HEK293 (cell line): ENCODE measurements around the gene PDGFB.

Experiments
- CTCF ChIA-PET: fragments of 350-600 bp; formaldehyde crosslinking; extraction: SDS; loops from one replicate; lab custom pipeline; 2021; ENCODE audit warnings: antibody characterized with exemption; lab: Yijun Ruan, JAX
- POLR2A ChIA-PET: fragments of 300-600 bp; formaldehyde crosslinking; extraction: SDS; loops from one replicate; lab custom pipeline; 2020; ENCODE audit warnings: antibody characterized with exemption, inconsistent platforms; lab: Yijun Ruan, JAX
- H3K27ac ChIP-seq: fragments of 200-500 bp; sonication (Bioruptor generic); 2 replicates; pipeline ENCODE4 v1.5.1; 2014; ENCODE audit warnings: low read depth, low read length, control low read depth, inconsistent platforms; ENCODE audit errors: extremely low read depth
- H3K36me3 ChIP-seq, 2 experiments: fragments of 200-500 bp in 1 of 2; sonication (Bioruptor generic) in 1 of 2; 1 replicate in 1 of 2; 2 replicates in 1 of 2; pipeline ENCODE4 v1.5.1; 2014 to 2017; ENCODE audit warnings: inconsistent platforms in 2 of 2, low read length in 2 of 2; ENCODE audit not compliant: control insufficient read depth in 2 of 2, insufficient read depth in 1 of 2
- H3K4me1 ChIP-seq: fragments of 200-500 bp; sonication (Bioruptor generic); 2 replicates; pipeline ENCODE4 v1.5.1; 2014; ENCODE audit warnings: mild to moderate bottlenecking, low read length, inconsistent platforms; ENCODE audit not compliant: control insufficient read depth, insufficient read depth
- H3K4me3 ChIP-seq: 2 replicates; pipeline ENCODE4 v1.5.1; 2011; ENCODE audit warnings: low read depth, mild to moderate bottlenecking, control low read depth, low read length, moderate library complexity
- H3K9me3 ChIP-seq: fragments of 200-500 bp; sonication (Bioruptor generic); 2 replicates; pipeline ENCODE4 v1.5.1; 2014; ENCODE audit warnings: low read depth, low read length, inconsistent platforms; ENCODE audit not compliant: control insufficient read depth, insufficient read depth
- EGR2 ChIP-seq: fragments of 450-650 bp; formaldehyde crosslinking; IDR thresholded peaks from 2 replicates; pipeline ENCODE4 v1.5.1; 2016; ENCODE audit warnings: low read depth, missing biosample characterization, missing genetic modification characterization
- GLIS1 ChIP-seq: fragments of 450-650 bp; formaldehyde crosslinking; IDR thresholded peaks from 2 replicates; pipeline ENCODE4 v1.5.1; 2016; ENCODE audit warnings: missing biosample characterization, missing genetic modification characterization
- GLIS2 ChIP-seq: fragments of 450-650 bp; formaldehyde crosslinking; IDR thresholded peaks from 2 replicates; pipeline ENCODE4 v1.5.1; 2016; ENCODE audit warnings: missing biosample characterization, missing genetic modification characterization
- HIC1 ChIP-seq: fragments of 450-650 bp; formaldehyde crosslinking; IDR thresholded peaks from 2 replicates; pipeline ENCODE4 v1.5.1; 2016; ENCODE audit warnings: missing biosample characterization, missing genetic modification characterization
- KLF1 ChIP-seq: fragments of 450-650 bp; formaldehyde crosslinking; IDR thresholded peaks from 2 replicates; pipeline ENCODE4 v1.5.1; 2016; ENCODE audit warnings: missing biosample characterization, missing genetic modification characterization
- REPIN1 ChIP-seq: fragments of 450-650 bp; formaldehyde crosslinking; IDR thresholded peaks from 2 replicates; pipeline ENCODE4 v1.5.1; 2017; ENCODE audit warnings: missing biosample characterization, missing genetic modification characterization, low read depth
- SCRT2 ChIP-seq: fragments of 450-650 bp; formaldehyde crosslinking; IDR thresholded peaks from 2 replicates; pipeline ENCODE4 v1.5.1; 2016; ENCODE audit warnings: missing biosample characterization, missing genetic modification characterization
- ZBTB17 ChIP-seq: fragments of 450-650 bp; formaldehyde crosslinking; IDR thresholded peaks from 2 replicates; pipeline ENCODE4 v1.5.1; 2016; ENCODE audit warnings: missing biosample characterization, missing genetic modification characterization
- ZBTB21 ChIP-seq: fragments of 450-650 bp; formaldehyde crosslinking; IDR thresholded peaks from 2 replicates; pipeline ENCODE4 v1.5.1; 2017; ENCODE audit warnings: missing biosample characterization, missing genetic modification characterization
- ZEB2 ChIP-seq: fragments of 450-650 bp; formaldehyde crosslinking; IDR thresholded peaks from 2 replicates; pipeline ENCODE4 v1.5.1; 2016; ENCODE audit warnings: missing biosample characterization, missing genetic modification characterization
- ZIC2 ChIP-seq: fragments of 450-650 bp; formaldehyde crosslinking; IDR thresholded peaks from 2 replicates; pipeline ENCODE4 v1.5.1; 2016; ENCODE audit warnings: missing biosample characterization, missing genetic modification characterization
- ZNF10 ChIP-seq: fragments of 450-650 bp; formaldehyde crosslinking; IDR thresholded peaks from 2 replicates; pipeline ENCODE4 v1.5.1; 2017; ENCODE audit warnings: missing biosample characterization, missing genetic modification characterization
- ZNF184 ChIP-seq: fragments of 450-650 bp; IDR thresholded peaks from 2 replicates; pipeline ENCODE4 v1.5.1; 2018; ENCODE audit warnings: missing biosample characterization, mild to moderate bottlenecking, missing genetic modification characterization
- ZNF221 ChIP-seq: fragments of 450-650 bp; formaldehyde crosslinking; IDR thresholded peaks from 2 replicates; pipeline ENCODE4 v1.5.1; 2017; ENCODE audit warnings: missing biosample characterization, missing genetic modification characterization, borderline replicate concordance
- ZNF24 ChIP-seq: fragments of 450-650 bp; formaldehyde crosslinking; IDR thresholded peaks from 2 replicates; pipeline ENCODE4 v1.5.1; 2016; ENCODE audit warnings: missing biosample characterization, missing genetic modification characterization
- ZNF335 ChIP-seq: fragments of 450-650 bp; formaldehyde crosslinking; conservative IDR thresholded peaks from 2 replicates; pipeline ENCODE4 v1.5.1; 2016; ENCODE audit warnings: missing biosample characterization, missing genetic modification characterization
- ZNF350 ChIP-seq: fragments of 450-650 bp; formaldehyde crosslinking; IDR thresholded peaks from 2 replicates; pipeline ENCODE4 v1.5.0; 2017; ENCODE audit warnings: missing biosample characterization, mild to moderate bottlenecking, missing genetic modification characterization
- ZNF629 ChIP-seq: fragments of 450-650 bp; formaldehyde crosslinking; IDR thresholded peaks from 2 replicates; pipeline ENCODE4 v1.5.1; 2017; ENCODE audit warnings: missing biosample characterization, missing genetic modification characterization
- ZNF645 ChIP-seq: fragments of 450-650 bp; formaldehyde crosslinking; IDR thresholded peaks from 2 replicates; pipeline ENCODE4; 2016; ENCODE audit warnings: missing biosample characterization, missing genetic modification characterization
- ZNF664 ChIP-seq: fragments of 450-650 bp; formaldehyde crosslinking; IDR thresholded peaks from 2 replicates; pipeline ENCODE4 v1.5.1; 2016; ENCODE audit warnings: missing biosample characterization, missing genetic modification characterization
- ZNF701 ChIP-seq: fragments of 450-650 bp; formaldehyde crosslinking; IDR thresholded peaks from 2 replicates; pipeline ENCODE4 v1.5.1; 2016; ENCODE audit warnings: missing biosample characterization, missing genetic modification characterization
- ZNF837 ChIP-seq: fragments of 450-650 bp; formaldehyde crosslinking; IDR thresholded peaks from 2 replicates; pipeline ENCODE4 v1.5.1; 2016; ENCODE audit warnings: missing biosample characterization, missing genetic modification characterization
- TF ChIP-seq, protein P1 (sequence below): fragments of 450-650 bp; formaldehyde crosslinking; IDR thresholded peaks from 2 replicates; pipeline ENCODE4 v1.5.1; 2016; ENCODE audit warnings: missing biosample characterization, missing genetic modification characterization
- TF ChIP-seq, protein P2 (sequence below): fragments of 450-650 bp; formaldehyde crosslinking; conservative IDR thresholded peaks from 2 replicates; pipeline ENCODE4 v1.5.1; 2016; ENCODE audit warnings: low read depth, missing biosample characterization, missing genetic modification characterization

The PDGFB gene

GRCh38 chr22:39253435-39254070 is 8.8 kb upstream of the PDGFB start (continued):
- TF ChIP-seq, protein P1, sequence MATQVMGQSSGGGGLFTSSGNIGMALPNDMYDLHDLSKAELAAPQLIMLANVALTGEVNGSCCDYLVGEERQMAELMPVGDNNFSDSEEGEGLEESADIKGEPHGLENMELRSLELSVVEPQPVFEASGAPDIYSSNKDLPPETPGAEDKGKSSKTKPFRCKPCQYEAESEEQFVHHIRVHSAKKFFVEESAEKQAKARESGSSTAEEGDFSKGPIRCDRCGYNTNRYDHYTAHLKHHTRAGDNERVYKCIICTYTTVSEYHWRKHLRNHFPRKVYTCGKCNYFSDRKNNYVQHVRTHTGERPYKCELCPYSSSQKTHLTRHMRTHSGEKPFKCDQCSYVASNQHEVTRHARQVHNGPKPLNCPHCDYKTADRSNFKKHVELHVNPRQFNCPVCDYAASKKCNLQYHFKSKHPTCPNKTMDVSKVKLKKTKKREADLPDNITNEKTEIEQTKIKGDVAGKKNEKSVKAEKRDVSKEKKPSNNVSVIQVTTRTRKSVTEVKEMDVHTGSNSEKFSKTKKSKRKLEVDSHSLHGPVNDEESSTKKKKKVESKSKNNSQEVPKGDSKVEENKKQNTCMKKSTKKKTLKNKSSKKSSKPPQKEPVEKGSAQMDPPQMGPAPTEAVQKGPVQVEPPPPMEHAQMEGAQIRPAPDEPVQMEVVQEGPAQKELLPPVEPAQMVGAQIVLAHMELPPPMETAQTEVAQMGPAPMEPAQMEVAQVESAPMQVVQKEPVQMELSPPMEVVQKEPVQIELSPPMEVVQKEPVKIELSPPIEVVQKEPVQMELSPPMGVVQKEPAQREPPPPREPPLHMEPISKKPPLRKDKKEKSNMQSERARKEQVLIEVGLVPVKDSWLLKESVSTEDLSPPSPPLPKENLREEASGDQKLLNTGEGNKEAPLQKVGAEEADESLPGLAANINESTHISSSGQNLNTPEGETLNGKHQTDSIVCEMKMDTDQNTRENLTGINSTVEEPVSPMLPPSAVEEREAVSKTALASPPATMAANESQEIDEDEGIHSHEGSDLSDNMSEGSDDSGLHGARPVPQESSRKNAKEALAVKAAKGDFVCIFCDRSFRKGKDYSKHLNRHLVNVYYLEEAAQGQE (tag by site-specific recombination) = no peak
- TF ChIP-seq ZNF335 (tag by site-specific recombination) (peak; percentile 84), ZNF629 (tag by site-specific recombination) (peak; percentile 86), KLF1 (peak; percentile 49; the same call in 1 of the 2 replicates), GLIS2 (peak; percentile 74), HIC1 (tag by site-specific recombination) (peak; percentile 48; the same call in 1 of the 2 replicates), SCRT2 (tag by site-specific recombination) (peak; percentile 98), ZEB2 (tag by site-specific recombination) (peak; percentile 45; the same call in 1 of the 2 replicates), ZNF184 (tag by site-specific recombination) (no peak), ZBTB21 (peak; percentile 64), ZBTB17 (tag by site-specific recombination) (peak; percentile 60)

- Histone ChIP-seq H3K4me1 (peaks cover 11% of the 10 kb centered on the region), H3K4me3 (peak overlapping the region; percentile 14; the same call in 1 of the 2 replicates)
- TF ChIP-seq ZNF664 (tag by site-specific recombination) (no peak), ZNF350 (tag by site-specific recombination) (no peak), ZIC2 (no peak), ZNF24 (tag by site-specific recombination) (peak; percentile 68), ZNF837 (tag by site-specific recombination) (peak; percentile 97), REPIN1 (tag by site-specific recombination) (no peak), ZNF645 (tag by site-specific recombination) (no peak), ZNF221 (no peak), ZNF10 (tag by site-specific recombination) (no peak), ZNF701 (no peak), EGR2 (tag by site-specific recombination) (peak; percentile 95), GLIS1 (peak; percentile 44; the same call in 1 of the 2 replicates)
- TF ChIP-seq, protein P2, sequence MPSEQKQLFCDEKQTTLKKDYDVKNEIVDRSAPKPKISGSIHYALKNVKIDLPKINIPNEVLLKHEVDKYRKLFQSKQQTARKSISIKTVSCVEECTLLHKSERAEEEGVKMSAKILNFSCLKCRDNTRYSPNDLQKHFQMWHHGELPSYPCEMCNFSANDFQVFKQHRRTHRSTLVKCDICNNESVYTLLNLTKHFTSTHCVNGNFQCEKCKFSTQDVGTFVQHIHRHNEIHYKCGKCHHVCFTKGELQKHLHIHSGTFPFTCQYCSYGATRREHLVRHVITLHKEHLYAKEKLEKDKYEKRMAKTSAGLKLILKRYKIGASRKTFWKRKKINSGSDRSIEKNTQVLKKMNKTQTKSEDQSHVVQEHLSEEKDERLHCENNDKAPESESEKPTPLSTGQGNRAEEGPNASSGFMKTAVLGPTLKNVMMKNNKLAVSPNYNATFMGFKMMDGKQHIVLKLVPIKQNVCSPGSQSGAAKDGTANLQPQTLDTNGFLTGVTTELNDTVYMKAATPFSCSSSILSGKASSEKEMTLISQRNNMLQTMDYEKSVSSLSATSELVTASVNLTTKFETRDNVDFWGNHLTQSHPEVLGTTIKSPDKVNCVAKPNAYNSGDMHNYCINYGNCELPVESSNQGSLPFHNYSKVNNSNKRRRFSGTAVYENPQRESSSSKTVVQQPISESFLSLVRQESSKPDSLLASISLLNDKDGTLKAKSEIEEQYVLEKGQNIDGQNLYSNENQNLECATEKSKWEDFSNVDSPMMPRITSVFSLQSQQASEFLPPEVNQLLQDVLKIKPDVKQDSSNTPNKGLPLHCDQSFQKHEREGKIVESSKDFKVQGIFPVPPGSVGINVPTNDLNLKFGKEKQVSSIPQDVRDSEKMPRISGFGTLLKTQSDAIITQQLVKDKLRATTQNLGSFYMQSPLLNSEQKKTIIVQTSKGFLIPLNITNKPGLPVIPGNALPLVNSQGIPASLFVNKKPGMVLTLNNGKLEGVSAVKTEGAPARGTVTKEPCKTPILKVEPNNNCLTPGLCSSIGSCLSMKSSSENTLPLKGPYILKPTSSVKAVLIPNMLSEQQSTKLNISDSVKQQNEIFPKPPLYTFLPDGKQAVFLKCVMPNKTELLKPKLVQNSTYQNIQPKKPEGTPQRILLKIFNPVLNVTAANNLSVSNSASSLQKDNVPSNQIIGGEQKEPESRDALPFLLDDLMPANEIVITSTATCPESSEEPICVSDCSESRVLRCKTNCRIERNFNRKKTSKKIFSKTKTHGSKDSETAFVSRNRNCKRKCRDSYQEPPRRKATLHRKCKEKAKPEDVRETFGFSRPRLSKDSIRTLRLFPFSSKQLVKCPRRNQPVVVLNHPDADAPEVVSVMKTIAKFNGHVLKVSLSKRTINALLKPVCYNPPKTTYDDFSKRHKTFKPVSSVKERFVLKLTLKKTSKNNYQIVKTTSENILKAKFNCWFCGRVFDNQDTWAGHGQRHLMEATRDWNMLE (tag by site-specific recombination) = no peak
Observed at GRCh38 chr22:39252461-39253434, 8.0 kb upstream of the PDGFB start.

More at GRCh38 chr22:39252461-39253434, 8.0 kb upstream of the PDGFB start:
- Histone ChIP-seq H3K36me3 (no peaks in the 10 kb centered on the region), H3K27ac (no peak overlapping the region; the same call in 1 of the 2 replicates), H3K9me3 (no peaks in the 10 kb centered on the region)
- POLR2A ChIA-PET = interaction anchor here (0.5 to 2.4 kb wide), 17 partner anchors 8 to 820 kb away, joined by 3 to 20 read pairs (median 4); partner anchors contain the start of genes PDGFB and RPL3
- CTCF ChIA-PET = interaction anchor here (0.7 to 1.6 kb wide), 6 partner anchors 17 to 84 kb away, joined by 3 to 5 read pairs (median 4); no protein-coding TSS in a partner anchor
